CD4-positive, alpha-beta T cell treated with Interleukin-12 subunit alpha and Interleukin-12 subunit beta, for 1 hour (primary cell): ENCODE measurements around the gene SYNDIG1.

Experiments used
- DNase-seq: peaks from one replicate; pipeline ENCODE4 v3.0.0-alpha.2; 2020

The SYNDIG1 gene

GRCh38 chr20:24469116-24469893, at the start of gene SYNDIG1:
TSS of gene SYNDIG1 (plus strand) at chr20:24469629. CDS start at chr20:24543098, 73,469 bp downstream.
- no peak for DNase-seq

DNA sequence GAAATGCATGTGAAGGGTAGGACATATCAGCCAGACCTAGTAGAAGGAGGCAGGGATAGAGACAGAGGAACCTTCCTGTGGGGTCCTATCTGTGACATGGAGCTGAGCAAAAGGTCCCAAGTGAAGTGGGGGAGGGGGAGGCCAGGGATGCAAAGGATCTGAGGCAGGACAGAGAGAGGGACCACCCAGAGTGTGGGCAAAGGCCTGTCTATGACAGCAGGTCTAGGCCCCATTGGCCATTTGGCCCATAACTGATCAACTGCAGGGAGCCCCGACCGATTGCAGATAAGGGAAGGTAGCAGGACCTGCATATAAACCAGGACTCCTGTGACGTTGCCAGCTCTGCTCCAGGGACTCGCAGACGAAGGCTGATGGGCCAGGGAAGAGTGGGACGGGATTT, 49.6 kb upstream of the SYNDIG1 start:
- DNase-seq, result no peak

- DNase-seq, result no peak
Measured at GRCh38 chr20:24420567-24420966, 48.9 kb upstream of the SYNDIG1 start.

GRCh38 chr20:24421071-24421470, 48.4 kb upstream of the SYNDIG1 start:
- no peak for DNase-seq

DNA sequence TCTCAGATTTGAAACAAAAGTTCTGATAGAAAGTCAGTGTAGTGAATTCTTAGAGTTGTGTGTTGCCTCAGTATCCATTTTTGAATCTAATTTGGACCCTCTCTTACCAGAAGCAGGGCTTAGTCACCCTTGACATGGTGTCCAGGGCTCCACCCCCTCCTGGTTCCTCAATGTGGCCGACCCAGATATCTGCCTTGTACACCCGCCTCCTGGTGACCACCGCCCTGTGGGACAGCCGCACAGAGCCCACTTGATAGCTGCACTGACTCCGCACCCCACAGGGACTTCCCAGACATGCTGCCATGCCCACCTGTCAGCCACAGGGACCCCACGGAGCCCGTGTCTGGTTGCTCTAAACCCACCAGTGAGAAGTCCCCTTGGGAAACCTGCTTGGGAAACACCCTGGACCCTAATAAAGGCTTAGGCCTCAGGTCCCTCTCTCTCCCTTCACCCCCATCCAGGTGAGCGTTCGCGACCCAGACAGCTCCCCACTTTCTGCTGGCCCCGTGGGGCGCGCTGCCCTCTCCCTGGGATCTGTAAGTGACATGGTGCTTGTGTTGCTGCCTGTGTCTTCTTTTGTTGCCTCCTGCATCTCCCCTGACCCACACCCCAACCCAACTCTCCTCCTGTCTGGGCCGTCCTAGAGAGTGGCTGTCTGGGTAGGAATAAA, 47.2 kb upstream of the SYNDIG1 start:
- DNase-seq, result no peak

DNA sequence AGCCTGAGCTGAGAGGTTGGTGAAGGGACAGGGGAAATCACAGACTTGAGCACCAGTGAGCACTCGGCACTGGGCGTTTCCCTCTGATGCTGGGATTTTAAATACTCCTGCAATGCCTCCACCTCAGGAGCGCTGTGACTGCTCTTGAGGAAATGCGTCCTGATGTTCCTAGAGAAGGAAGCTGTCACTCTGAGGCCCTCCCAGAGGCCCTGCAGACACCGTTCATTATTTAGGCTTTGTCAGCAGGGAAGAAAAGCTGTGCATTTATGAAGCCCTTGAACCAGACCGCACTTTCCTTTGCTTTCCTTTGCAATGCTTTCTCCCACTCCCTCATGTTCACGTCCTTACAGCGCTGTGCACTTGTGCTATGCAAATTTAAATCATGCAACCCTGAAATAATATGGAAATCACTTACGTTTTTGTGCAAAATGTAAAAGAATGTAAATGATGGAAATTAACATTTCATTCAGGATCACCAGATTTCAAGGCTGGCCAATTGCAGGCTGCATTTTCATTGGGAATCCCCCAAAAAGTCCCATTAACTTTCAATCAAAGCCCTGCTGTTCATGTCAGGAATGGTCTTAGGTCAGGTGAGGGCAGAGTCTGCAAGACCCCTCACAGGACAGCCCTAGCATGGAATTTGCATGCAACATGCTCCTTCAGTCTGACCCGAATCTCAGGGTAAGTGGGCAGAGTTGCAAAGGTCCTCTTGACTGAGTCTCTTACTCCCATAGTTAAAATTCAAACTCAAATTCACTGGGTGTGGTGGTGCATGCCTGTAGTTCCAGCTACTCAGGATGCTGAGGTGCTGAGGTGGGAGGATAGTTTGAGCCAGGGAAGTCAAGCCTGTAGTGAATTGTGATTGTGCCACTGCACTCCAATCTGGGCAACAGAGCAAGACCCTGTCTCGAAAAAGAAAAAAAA, 45.8 kb upstream of the SYNDIG1 start:
- DNase-seq, result no peak

DNA sequence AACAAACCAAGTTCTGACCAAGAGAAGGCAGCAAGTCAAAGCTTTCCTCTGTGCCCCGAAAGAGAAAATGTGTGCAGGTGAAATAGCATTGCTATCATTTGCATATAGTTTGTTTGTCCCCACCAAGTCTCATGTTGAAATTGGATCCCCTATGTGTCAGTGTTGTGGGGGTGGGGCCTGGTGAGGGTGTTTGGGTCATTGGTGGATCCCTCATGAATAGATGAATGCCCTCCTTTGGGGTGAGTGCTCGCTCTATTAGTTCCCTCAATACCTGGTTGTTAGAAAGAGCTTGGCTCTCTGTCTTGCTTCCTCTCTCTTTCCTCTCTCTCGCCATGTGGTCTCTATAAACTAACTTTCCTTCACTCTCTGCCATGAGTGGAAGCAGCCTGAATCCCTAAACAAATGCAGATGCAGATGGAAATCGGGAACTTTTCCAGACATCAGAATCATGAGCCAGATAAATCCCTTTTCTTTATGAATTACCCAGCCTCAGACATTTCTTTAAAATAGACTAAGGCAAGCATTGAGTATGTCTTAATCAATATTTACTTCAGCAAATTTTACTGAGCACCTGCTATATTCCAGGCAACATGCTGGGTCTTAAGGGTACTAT, 43.8 kb upstream of the SYNDIG1 start:
- DNase-seq, result no peak

DNA sequence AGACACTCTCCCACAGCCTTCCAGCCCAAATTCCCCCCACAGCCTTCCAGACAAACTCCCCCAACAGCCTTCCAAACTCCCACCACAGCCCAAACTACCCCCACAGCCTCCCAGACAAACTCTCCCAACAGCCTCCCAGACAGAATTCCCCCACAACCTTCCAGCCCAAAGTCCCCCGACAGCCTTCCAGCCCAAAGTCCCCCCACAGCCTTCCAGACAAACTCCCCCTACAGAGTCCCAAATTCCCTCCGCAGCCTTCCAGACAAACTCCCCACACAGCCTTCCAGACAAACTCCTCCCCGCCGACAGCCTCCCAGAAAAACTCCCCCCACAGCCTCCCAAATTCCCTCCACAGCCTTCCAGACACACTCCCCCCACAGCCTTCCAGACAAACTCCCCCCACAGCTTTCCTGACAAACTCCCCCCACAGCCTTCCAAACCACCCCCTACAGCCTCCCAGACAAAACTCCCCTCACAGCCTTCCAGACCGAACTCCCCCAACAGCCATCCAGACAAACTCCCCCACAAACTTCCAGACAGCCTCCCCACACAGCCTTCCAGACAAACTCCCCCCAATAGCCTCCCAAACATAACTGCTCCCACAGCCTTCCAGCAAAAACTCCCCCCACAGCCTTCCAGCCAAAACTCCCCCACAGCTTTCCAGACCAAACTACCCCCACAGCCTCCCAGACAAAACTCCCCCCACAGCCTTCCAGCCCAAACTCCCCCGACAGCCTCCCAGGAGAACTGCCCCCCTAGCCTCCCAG, 38.0 kb upstream of the SYNDIG1 start:
- DNase-seq, result no peak

DNA sequence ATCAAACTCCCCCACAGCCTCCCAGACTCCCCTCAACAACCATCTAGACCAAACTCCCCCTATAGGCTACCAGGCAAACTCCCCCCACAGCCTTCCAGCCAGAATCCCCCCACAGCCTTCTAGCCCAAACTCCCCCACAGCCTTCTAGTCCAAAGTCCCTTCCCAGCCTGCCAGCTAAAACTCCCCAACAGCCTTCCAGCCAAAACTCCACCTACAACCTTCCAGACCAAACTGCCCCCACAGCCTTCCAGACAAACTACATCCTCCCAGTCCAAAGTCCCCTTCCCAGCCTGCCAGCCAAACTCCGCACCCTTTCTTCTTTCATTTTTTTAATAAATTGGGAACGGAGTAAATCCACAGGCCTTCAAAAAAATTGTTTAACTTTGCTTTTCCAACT, 37.4 kb upstream of the SYNDIG1 start:
- no peak for DNase-seq

DNA sequence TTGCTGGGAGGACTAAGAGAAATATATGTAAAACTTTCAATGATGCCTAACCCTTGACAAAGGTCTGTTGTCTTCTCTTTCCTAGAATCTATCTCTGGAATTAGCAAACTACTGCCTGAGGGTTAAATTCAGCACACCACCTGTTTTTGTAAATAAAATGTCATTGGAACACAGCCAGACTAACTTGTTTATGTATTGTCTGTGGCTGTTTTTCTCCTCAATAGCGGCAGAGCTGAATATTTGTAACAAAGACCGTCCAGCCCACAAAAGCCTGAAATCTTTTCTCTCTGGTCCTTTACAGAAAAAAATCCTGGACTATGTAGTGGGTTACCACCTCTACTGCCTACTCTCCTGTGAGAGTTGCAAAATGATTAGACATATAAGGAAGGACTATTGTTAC, 33.3 kb upstream of the SYNDIG1 start:
- DNase-seq, result no peak

DNA sequence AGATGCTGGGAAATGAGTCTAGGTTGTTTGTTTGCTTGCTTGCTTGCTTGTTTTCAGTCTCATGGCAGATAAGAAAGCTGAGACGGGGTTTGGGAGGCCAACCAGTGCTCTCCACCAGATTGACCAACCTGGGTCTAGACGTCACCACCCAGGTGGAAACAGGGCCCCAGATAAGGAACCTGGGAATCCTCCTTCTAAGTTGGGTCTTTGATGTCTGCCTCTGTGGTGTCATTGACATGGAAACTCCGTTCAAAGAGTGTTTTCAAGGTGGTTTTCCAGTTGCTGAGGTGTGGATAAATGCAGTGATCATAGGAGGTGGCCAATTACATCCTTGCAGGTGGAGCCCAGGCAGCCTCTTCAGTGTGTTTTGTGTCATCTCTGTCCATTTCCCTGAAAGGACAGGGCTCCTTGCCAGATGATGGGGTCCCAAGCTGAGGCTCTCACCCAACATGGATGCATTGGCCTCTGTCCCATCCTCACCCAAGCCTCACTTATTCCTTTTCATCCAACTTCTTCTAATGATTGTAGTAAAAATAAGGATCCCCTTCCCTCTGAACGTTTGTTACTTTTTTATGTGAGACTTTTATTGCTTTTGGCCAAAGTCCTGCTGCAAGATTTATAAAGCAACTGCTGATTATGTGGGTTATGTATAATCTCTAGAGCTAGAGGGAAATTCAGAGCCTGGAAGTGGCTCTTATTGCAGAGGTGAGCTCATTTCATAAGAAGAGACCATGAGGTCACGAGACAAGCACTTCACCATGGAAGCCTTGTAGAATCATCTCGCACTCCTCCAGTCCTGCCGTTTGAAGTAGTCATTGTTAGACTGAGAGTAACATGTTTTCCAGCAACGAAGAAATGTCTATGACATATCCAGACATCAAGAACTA, 32.0 kb upstream of the SYNDIG1 start:
- no peak for DNase-seq

- no peak for DNase-seq
Measured at GRCh38 chr20:24438331-24438730, 31.1 kb upstream of the SYNDIG1 start.

GRCh38 chr20:24439737-24440387, 29.6 kb upstream of the SYNDIG1 start:
- no peak for DNase-seq

GRCh38 chr20:24441661-24442060, 27.8 kb upstream of the SYNDIG1 start:
- no peak for DNase-seq

- no peak for DNase-seq
Measured at GRCh38 chr20:24442909-24443308, 26.5 kb upstream of the SYNDIG1 start.

- DNase-seq, result no peak
Measured at GRCh38 chr20:24443436-24443835, 26.0 kb upstream of the SYNDIG1 start.

DNA sequence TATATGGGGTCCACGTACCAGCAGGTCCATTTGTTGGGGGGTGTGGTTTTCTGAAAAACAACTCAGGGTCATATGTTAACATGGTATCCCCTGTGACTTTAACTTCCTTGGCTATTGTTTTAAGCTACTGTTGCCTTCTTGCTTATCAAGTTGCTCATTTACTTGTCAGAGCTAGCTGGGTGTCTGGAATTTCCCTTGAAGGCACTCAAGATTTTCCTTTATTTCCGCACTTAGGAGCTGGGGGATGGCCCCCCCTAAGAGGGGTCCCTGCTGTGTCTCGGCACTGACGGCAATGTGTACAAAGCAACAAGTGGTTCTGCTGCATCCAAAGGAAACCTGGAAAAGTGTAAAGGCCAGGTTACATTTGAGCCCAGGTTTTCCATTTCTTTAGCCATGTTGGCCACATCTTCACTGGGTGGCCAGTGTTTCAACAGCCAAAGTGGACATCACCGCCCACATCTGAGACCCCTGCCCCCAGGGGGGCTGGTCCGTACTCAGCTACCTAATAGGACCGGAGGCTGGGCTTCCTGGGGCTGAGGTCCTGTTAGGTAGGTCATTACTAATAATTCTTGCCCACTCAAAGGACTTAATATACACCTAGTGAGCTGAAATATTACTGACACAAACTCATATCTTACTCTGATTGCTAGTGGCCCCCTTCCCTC, 24.8 kb upstream of the SYNDIG1 start:
- DNase-seq, result no peak

- DNase-seq, result no peak
Measured at GRCh38 chr20:24445510-24446170, 23.8 kb upstream of the SYNDIG1 start.

GRCh38 chr20:24446811-24447210, 22.6 kb upstream of the SYNDIG1 start:
- DNase-seq, result no peak
